ENCODE data around the gene PRDM5.

The PRDM5 gene

GRCh38 chr4:120819805-120820437 is 102.6 kb downstream of the PRDM5 start:
- TF ChIP-seq CTCF (IDR thresholded peaks at IDR 0.05; ENCODE audit: low read depth, low read length), result no peak
- TF ChIP-seq MAX (IDR thresholded peaks at IDR 0.05; ENCODE audit: low read depth, low read length), result no peak
- no peak for TF ChIP-seq POLR2A (IDR thresholded peaks at IDR 0.05; ENCODE audit: extremely low read depth, insufficient read length)
- no peak for TF ChIP-seq MYC (IDR thresholded peaks at IDR 0.05; ENCODE audit: low read depth, low read length)
- no peak for DNase-seq (ENCODE audit: low read depth)
- no peak overlapping the region for H3K4me3 ChIP-seq (ENCODE audit: low read depth, low read length)

- peak; percentile 6 for DNase-seq (ENCODE audit: low read depth)
- TF ChIP-seq POLR2A (IDR thresholded peaks at IDR 0.05; ENCODE audit: extremely low read depth, insufficient read length) (no peak), MYC (IDR thresholded peaks at IDR 0.05; ENCODE audit: low read depth, low read length) (no peak), MAX (IDR thresholded peaks at IDR 0.05; ENCODE audit: low read depth, low read length) (no peak), CTCF (IDR thresholded peaks at IDR 0.05; ENCODE audit: low read depth, low read length) (no peak)
- H3K4me3 ChIP-seq (ENCODE audit: low read depth, low read length), result no peak overlapping the region
These were observed 106.1 kb downstream of the PRDM5 start for GRCh38 chr4:120816296-120816965.

- H3K4me3 ChIP-seq (ENCODE audit: low read depth, low read length), result no peak overlapping the region
- DNase-seq (ENCODE audit: low read depth), result no peak
- TF ChIP-seq MYC (IDR thresholded peaks at IDR 0.05; ENCODE audit: low read depth, low read length), result no peak
These were observed 107.2 kb downstream of the PRDM5 start for GRCh38 chr4:120815361-120815760.

GRCh38 chr4:120814886-120815285 is 107.6 kb downstream of the PRDM5 start:
- no peak for DNase-seq (ENCODE audit: low read depth)
- no peak overlapping the region for H3K4me3 ChIP-seq (ENCODE audit: low read depth, low read length)
- TF ChIP-seq CTCF (IDR thresholded peaks at IDR 0.05; ENCODE audit: low read depth, low read length), result no peak
- no peak for TF ChIP-seq MAX (IDR thresholded peaks at IDR 0.05; ENCODE audit: low read depth, low read length)
- no peak for TF ChIP-seq MYC (IDR thresholded peaks at IDR 0.05; ENCODE audit: low read depth, low read length)
- TF ChIP-seq POLR2A (IDR thresholded peaks at IDR 0.05; ENCODE audit: extremely low read depth, insufficient read length), result no peak

- TF ChIP-seq MYC (IDR thresholded peaks at IDR 0.05; ENCODE audit: low read depth, low read length), result no peak
- no peak for TF ChIP-seq MAX (IDR thresholded peaks at IDR 0.05; ENCODE audit: low read depth, low read length)
- no peak for TF ChIP-seq POLR2A (IDR thresholded peaks at IDR 0.05; ENCODE audit: extremely low read depth, insufficient read length)
- no peak overlapping the region for H3K4me3 ChIP-seq (ENCODE audit: low read depth, low read length)
- no peak for DNase-seq (ENCODE audit: low read depth)
These were observed 110.3 kb downstream of the PRDM5 start for GRCh38 chr4:120812216-120812615.

GRCh38 chr4:120809518-120809917 is 113.0 kb downstream of the PRDM5 start:
- no peak for DNase-seq (ENCODE audit: low read depth)
- TF ChIP-seq POLR2A (IDR thresholded peaks at IDR 0.05; ENCODE audit: extremely low read depth, insufficient read length), result no peak
- peak; percentile 1 for TF ChIP-seq CTCF (IDR thresholded peaks at IDR 0.05; ENCODE audit: low read depth, low read length)
- no peak overlapping the region for H3K4me3 ChIP-seq (ENCODE audit: low read depth, low read length)

Measured in NB4 (cell line).